ENCODE results near the gene CX3CR1.
"Not testable (repeated sequence)": the region's sequence is repeated elsewhere in the genome, so short reads cannot be mapped to it uniquely, and the experiment has no call there.

Gene CX3CR1

DNA sequence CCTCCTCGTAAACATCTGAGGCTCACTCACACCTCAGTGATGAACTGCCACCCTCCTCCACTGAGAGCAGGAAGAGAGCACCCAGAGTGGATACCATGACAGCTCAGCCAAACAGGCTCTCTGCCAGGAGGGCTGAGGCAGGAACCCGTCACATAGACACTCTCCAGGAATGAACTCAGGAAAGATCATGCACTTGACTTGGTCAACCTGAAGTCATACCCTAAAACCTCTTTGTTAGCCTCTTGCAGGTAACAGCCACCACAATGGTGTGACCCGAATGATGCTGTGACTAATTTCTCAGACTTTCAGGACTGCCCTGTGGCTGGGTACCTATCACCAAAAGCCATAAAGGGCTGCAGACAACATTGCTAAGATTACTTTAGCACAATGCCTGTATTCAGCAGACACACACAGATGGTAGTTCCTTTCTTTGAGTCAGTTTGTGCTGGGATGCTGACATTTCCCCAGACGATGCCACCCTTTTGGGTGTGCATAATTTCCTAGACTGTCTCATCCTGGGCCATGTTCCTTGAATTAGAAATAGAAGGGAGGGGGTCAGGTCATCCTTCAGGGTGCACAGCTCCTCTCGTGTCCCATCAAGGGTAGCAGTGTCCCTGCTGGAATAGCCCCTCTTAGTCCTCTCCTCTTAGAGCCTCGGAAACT lies 30.3 kb downstream of the CX3CR1 start:
- no peak overlapping the region for H3K9ac ChIP-seq (ENCODE audit: low read depth, low read length)
- H3K27ac ChIP-seq (ENCODE audit: low read depth, low read length) = no peak overlapping the region
- no peaks in the 10 kb centered on the region for H3K27me3 ChIP-seq (ENCODE audit: control insufficient read depth, insufficient read depth, low read length)
- H3K4me1 ChIP-seq (ENCODE audit: control insufficient read depth, insufficient read depth, low read length) = no peaks in the 10 kb centered on the region
- H3K36me3 ChIP-seq (ENCODE audit: control insufficient read depth, insufficient read depth, low read length) = no peaks in the 10 kb centered on the region
- no peaks in the 10 kb centered on the region for H3K9me3 ChIP-seq (ENCODE audit: control insufficient read depth, insufficient read depth, low read length)
- H3K4me3 ChIP-seq (ENCODE audit: low read depth, low read length) = no peak overlapping the region

- no peak overlapping the region for H3K9ac ChIP-seq (ENCODE audit: low read depth, low read length)
- H3K4me1 ChIP-seq (ENCODE audit: control insufficient read depth, insufficient read depth, low read length) = no peaks in the 10 kb centered on the region
- no peak overlapping the region for H3K4me3 ChIP-seq (ENCODE audit: low read depth, low read length)
- no peak overlapping the region for H3K27ac ChIP-seq (ENCODE audit: low read depth, low read length)
- no peaks in the 10 kb centered on the region for H3K9me3 ChIP-seq (ENCODE audit: control insufficient read depth, insufficient read depth, low read length)
- H3K36me3 ChIP-seq (ENCODE audit: control insufficient read depth, insufficient read depth, low read length) = no peaks in the 10 kb centered on the region
- no peaks in the 10 kb centered on the region for H3K27me3 ChIP-seq (ENCODE audit: control insufficient read depth, insufficient read depth, low read length)
Measured at GRCh38 chr3:39241561-39241960, 38.3 kb downstream of the CX3CR1 start.

DNA sequence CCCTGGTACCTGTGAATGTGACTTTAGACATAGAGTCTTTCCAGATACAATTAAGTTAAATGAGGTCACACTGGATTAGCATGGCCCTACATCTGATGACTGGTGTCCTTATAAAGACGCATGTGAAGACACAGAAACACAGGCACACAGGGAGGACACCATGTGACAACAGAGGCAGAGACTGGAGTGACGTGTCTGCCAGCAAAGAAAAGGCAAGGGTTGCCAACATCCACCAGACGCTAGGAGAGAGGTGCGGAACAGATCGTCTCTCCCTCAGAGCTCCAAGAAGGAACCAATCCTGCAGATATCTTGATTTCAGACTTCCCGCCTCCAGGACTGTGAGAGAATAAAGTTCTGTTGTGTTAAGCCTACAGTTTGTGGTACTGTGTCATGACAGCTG lies 42.8 kb downstream of the CX3CR1 start:
- H3K27me3 ChIP-seq (ENCODE audit: control insufficient read depth, insufficient read depth, low read length) = no peaks in the 10 kb centered on the region

DNA sequence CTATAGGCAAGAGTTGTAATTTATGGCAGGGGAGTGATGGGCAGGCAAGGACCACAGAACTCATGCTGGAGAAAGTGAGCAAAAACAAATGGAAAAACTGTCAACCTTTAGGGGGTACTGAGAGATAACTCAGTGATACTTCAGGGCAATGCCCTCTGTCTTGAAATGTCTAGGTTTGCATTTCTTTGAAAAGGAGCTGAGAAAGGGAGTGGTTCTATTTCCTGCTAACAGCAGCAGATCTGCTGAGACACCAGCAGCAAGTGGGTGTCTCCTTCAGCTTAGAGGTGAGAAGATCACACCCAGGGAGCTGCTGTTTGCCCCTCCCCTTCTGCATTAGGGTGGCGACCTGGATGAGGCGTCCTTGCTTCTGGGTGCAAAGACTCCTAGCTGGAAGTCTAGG lies 45.2 kb downstream of the CX3CR1 start:
- H3K27ac ChIP-seq (ENCODE audit: low read depth, low read length) = no peak overlapping the region
- H3K9me3 ChIP-seq (ENCODE audit: control insufficient read depth, insufficient read depth, low read length) = no peaks in the 10 kb centered on the region
- H3K27me3 ChIP-seq (ENCODE audit: control insufficient read depth, insufficient read depth, low read length) = no peaks in the 10 kb centered on the region
- H3K36me3 ChIP-seq (ENCODE audit: control insufficient read depth, insufficient read depth, low read length) = no peaks in the 10 kb centered on the region
- no peak overlapping the region for H3K9ac ChIP-seq (ENCODE audit: low read depth, low read length)
- H3K4me1 ChIP-seq (ENCODE audit: control insufficient read depth, insufficient read depth, low read length) = no peaks in the 10 kb centered on the region
- no peak overlapping the region for H3K4me3 ChIP-seq (ENCODE audit: low read depth, low read length)

More for the DNA sequence above, 42.8 kb downstream of the CX3CR1 start:
- no peaks in the 10 kb centered on the region for H3K36me3 ChIP-seq (ENCODE audit: control insufficient read depth, insufficient read depth, low read length)
- H3K27ac ChIP-seq (ENCODE audit: low read depth, low read length) = no peak overlapping the region
- H3K9me3 ChIP-seq (ENCODE audit: control insufficient read depth, insufficient read depth, low read length) = no peaks in the 10 kb centered on the region
- H3K4me1 ChIP-seq (ENCODE audit: control insufficient read depth, insufficient read depth, low read length) = no peaks in the 10 kb centered on the region
- H3K4me3 ChIP-seq (ENCODE audit: low read depth, low read length) = no peak overlapping the region
- H3K9ac ChIP-seq (ENCODE audit: low read depth, low read length) = no peak overlapping the region

GRCh38 chr3:39232859-39233258 lies 47.0 kb downstream of the CX3CR1 start:
- H3K27ac ChIP-seq (ENCODE audit: low read depth, low read length) = no peak overlapping the region
- H3K9ac ChIP-seq (ENCODE audit: low read depth, low read length) = no peak overlapping the region
- no peak overlapping the region for H3K4me3 ChIP-seq (ENCODE audit: low read depth, low read length)
- no peaks in the 10 kb centered on the region for H3K4me1 ChIP-seq (ENCODE audit: control insufficient read depth, insufficient read depth, low read length)
- H3K27me3 ChIP-seq (ENCODE audit: control insufficient read depth, insufficient read depth, low read length) = no peaks in the 10 kb centered on the region
- H3K9me3 ChIP-seq (ENCODE audit: control insufficient read depth, insufficient read depth, low read length) = no peaks in the 10 kb centered on the region
- H3K36me3 ChIP-seq (ENCODE audit: control insufficient read depth, insufficient read depth, low read length) = no peaks in the 10 kb centered on the region

DNA sequence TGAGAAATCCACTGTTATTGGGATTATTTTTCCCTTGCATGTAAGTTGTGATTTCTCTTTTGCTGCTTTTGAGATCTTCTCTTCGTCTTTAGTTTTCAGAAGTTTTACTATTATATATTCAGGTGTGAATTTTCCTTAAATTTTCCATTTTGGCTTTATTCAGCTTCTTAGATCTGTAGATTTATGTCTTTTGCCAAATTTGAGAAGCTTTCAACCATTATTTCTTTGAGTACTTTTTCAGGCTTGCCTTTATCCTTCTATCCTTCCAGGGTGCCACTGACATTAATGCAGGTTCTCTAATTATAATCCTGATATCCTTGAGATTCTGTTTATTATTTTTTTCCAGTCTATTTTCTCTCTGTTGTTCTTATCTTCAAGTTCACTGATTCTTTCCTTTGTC lies 49.4 kb downstream of the CX3CR1 start:
- Histone ChIP-seq H3K9ac (ENCODE audit: low read depth, low read length) (no peak overlapping the region), H3K36me3 (ENCODE audit: control insufficient read depth, insufficient read depth, low read length) (no peaks in the 10 kb centered on the region), H3K4me1 (ENCODE audit: control insufficient read depth, insufficient read depth, low read length) (no peaks in the 10 kb centered on the region), H3K27me3 (ENCODE audit: control insufficient read depth, insufficient read depth, low read length) (no peaks in the 10 kb centered on the region), H3K9me3 (ENCODE audit: control insufficient read depth, insufficient read depth, low read length) (no peaks in the 10 kb centered on the region; the same call in 1 of the 2 replicates), H3K4me3 (ENCODE audit: low read depth, low read length) (no peak overlapping the region), H3K27ac (ENCODE audit: low read depth, low read length) (no peak overlapping the region)

DNA sequence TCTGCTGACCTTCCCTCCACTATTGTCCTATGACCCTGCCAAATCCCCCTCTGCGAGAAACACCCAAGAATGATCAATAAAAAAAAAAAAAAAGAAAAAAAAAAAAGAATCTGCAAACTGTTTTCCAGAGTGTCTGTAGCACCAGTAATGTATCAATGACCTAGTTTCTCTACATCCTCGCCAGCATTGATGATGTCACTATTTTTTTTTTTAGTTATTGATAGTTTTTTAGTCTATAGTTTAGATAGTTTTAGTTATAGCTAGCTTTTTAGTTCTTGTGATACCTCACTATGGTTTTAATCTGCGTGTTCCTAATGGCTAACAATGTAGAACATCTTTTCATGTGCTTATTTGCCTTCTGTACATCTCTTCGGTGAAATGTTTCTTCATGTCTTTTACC lies 51.3 kb downstream of the CX3CR1 start:
- no peaks in the 10 kb centered on the region for H3K36me3 ChIP-seq (ENCODE audit: control insufficient read depth, insufficient read depth, low read length)
- no peaks in the 10 kb centered on the region for H3K27me3 ChIP-seq (ENCODE audit: control insufficient read depth, insufficient read depth, low read length)
- H3K9ac ChIP-seq (ENCODE audit: low read depth, low read length) = no peak overlapping the region
- H3K4me3 ChIP-seq (ENCODE audit: low read depth, low read length) = no peak overlapping the region
- no peaks in the 10 kb centered on the region; the same call in 1 of the 2 replicates for H3K9me3 ChIP-seq (ENCODE audit: control insufficient read depth, insufficient read depth, low read length)
- no peaks in the 10 kb centered on the region for H3K4me1 ChIP-seq (ENCODE audit: control insufficient read depth, insufficient read depth, low read length)
- no peak overlapping the region for H3K27ac ChIP-seq (ENCODE audit: low read depth, low read length)

GRCh38 chr3:39227596-39227995 lies 52.2 kb downstream of the CX3CR1 start:
- H3K27me3 ChIP-seq (ENCODE audit: control insufficient read depth, insufficient read depth, low read length); H3K4me1 ChIP-seq (ENCODE audit: control insufficient read depth, insufficient read depth, low read length); H3K27ac ChIP-seq (ENCODE audit: low read depth, low read length): not testable (repeated sequence)

DNA sequence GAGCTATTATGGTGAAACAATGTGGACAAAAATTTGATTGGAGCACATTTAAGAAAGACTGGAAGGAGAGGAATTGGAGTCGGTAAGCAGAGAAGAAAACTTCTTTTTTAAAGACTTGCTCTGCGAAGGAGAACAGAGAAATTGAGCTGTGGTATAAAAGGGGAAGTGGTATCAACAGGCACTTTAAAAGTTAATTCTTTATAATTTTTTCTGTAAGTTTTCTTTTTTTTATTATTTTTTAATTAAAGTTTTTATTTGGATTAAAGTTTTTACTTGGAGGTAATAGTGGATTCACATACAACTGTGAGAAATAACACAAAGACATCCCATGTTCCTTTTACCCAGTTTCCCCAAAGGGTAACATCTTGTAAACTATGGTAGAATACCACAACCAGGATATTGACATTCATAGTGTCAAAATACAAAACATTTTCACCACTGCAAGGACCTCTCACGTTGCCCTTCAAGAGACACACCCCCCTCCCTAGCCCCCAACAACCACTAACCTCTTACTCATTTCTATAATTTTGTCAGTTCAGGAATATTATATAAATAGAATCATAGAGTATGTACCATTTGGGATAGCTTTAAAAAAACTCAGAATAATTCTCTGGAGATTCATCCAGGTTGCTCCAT lies 53.6 kb downstream of the CX3CR1 start:
- Histone ChIP-seq H3K4me1 (ENCODE audit: control insufficient read depth, insufficient read depth, low read length) (no peaks in the 10 kb centered on the region), H3K27ac (ENCODE audit: low read depth, low read length) (no peak overlapping the region), H3K9ac (ENCODE audit: low read depth, low read length) (no peak overlapping the region), H3K36me3 (ENCODE audit: control insufficient read depth, insufficient read depth, low read length) (no peaks in the 10 kb centered on the region), H3K4me3 (ENCODE audit: low read depth, low read length) (no peak overlapping the region), H3K9me3 (ENCODE audit: control insufficient read depth, insufficient read depth, low read length) (no peaks in the 10 kb centered on the region; the same call in 1 of the 2 replicates), H3K27me3 (ENCODE audit: control insufficient read depth, insufficient read depth, low read length) (no peaks in the 10 kb centered on the region)

More at GRCh38 chr3:39227596-39227995, 52.2 kb downstream of the CX3CR1 start:
- H3K36me3 ChIP-seq (ENCODE audit: control insufficient read depth, insufficient read depth, low read length); H3K4me3 ChIP-seq (ENCODE audit: low read depth, low read length); H3K9me3 ChIP-seq (ENCODE audit: control insufficient read depth, insufficient read depth, low read length); H3K9ac ChIP-seq (ENCODE audit: low read depth, low read length): not testable (repeated sequence)

GRCh38 chr3:39224288-39224687 lies 55.5 kb downstream of the CX3CR1 start:
- H3K9ac ChIP-seq (ENCODE audit: low read depth, low read length) = no peak overlapping the region
- no peak overlapping the region for H3K4me3 ChIP-seq (ENCODE audit: low read depth, low read length)

GRCh38 chr3:39222939-39223338 lies 56.9 kb downstream of the CX3CR1 start:
- Histone ChIP-seq H3K4me3 (ENCODE audit: low read depth, low read length) (no peak overlapping the region), H3K9ac (ENCODE audit: low read depth, low read length) (no peak overlapping the region), H3K36me3 (ENCODE audit: control insufficient read depth, insufficient read depth, low read length) (no peaks in the 10 kb centered on the region), H3K27me3 (ENCODE audit: control insufficient read depth, insufficient read depth, low read length) (no peaks in the 10 kb centered on the region), H3K4me1 (ENCODE audit: control insufficient read depth, insufficient read depth, low read length) (no peaks in the 10 kb centered on the region), H3K27ac (ENCODE audit: low read depth, low read length) (no peak overlapping the region), H3K9me3 (ENCODE audit: control insufficient read depth, insufficient read depth, low read length) (no peaks in the 10 kb centered on the region; the same call in 1 of the 2 replicates)

More at GRCh38 chr3:39224288-39224687, 55.5 kb downstream of the CX3CR1 start:
- H3K9me3 ChIP-seq (ENCODE audit: control insufficient read depth, insufficient read depth, low read length) = no peaks in the 10 kb centered on the region; the same call in 1 of the 2 replicates
- no peaks in the 10 kb centered on the region for H3K36me3 ChIP-seq (ENCODE audit: control insufficient read depth, insufficient read depth, low read length)
- no peaks in the 10 kb centered on the region for H3K27me3 ChIP-seq (ENCODE audit: control insufficient read depth, insufficient read depth, low read length)
- no peak overlapping the region for H3K27ac ChIP-seq (ENCODE audit: low read depth, low read length)
- H3K4me1 ChIP-seq (ENCODE audit: control insufficient read depth, insufficient read depth, low read length) = no peaks in the 10 kb centered on the region

Data from HUES48 (cell line).